HPDE6-E6E7 (cell line): Measurements from ENCODE around the gene PRKN.

Experiments
- DNase-seq: peaks from one replicate; pipeline ENCODE4 v3.0.0; 2011; ENCODE audit warnings: missing footprints; ENCODE audit errors: extremely low spot score

PRKN gene

DNA sequence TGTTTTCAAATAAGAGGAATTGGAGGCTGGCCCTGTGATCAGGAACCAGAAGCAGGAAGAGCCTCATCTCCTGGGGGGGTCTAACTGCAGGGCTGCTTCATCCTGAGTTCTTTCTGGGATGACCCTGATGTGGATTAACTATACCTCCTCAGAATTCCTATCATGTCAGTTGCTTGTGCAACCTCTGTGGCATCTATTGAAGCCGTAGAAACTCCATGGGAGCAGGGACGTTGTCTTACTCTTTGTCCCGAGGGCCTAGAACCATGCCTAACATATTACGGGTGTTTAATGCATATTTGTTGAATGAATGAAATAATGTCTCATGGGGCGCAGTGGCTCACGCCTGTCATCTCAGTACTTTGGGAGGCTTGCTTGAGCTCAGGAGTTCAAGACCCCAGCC, 1343.6 kb downstream of the PRKN start:
- DNase-seq = no peak

GRCh38 chr6:161379834-161380582, 1347.6 kb downstream of the PRKN start:
- no peak for DNase-seq

DNA sequence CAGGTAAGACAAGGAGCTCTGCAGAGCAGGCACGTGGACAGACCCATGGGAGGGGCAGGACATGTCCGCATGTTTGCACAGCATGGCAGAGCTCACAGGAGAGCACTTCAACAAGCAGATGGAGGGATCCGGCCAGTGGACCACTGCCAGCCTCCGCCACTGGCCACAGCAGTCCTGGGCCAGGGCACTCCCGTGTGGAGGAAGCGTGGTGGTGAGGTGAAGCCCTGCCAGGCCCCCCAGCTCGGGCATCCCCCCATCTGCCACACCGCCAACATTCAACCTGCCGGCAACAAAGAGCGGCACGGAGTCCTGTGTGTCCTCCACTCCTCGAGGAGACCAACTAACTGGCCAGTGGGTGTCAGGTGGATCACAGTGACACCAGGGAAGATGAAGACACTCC, 1349.5 kb downstream of the PRKN start:
- DNase-seq = no peak

GRCh38 chr6:161377116-161377515, 1350.5 kb downstream of the PRKN start:
- no peak for DNase-seq

DNA sequence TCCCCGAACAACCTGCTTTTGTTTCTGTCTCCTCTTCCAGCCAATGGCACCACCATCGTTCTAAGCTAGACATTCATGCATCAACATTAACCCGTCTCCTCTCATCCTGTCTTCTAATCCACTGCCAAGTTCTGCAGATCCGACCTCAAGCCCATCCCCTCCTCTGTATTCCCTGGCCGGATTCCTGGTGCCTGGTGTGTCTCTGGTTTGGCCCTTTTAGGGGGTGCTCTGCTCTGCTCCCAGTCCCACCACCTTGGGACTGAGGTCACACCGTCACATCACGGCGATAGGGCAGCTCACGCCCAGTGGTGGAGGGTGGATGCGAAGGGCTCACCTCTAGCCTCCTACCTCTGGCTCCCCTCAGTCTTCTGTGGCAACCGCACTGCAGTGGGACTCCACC, 1351.2 kb downstream of the PRKN start:
- no peak for DNase-seq

DNA sequence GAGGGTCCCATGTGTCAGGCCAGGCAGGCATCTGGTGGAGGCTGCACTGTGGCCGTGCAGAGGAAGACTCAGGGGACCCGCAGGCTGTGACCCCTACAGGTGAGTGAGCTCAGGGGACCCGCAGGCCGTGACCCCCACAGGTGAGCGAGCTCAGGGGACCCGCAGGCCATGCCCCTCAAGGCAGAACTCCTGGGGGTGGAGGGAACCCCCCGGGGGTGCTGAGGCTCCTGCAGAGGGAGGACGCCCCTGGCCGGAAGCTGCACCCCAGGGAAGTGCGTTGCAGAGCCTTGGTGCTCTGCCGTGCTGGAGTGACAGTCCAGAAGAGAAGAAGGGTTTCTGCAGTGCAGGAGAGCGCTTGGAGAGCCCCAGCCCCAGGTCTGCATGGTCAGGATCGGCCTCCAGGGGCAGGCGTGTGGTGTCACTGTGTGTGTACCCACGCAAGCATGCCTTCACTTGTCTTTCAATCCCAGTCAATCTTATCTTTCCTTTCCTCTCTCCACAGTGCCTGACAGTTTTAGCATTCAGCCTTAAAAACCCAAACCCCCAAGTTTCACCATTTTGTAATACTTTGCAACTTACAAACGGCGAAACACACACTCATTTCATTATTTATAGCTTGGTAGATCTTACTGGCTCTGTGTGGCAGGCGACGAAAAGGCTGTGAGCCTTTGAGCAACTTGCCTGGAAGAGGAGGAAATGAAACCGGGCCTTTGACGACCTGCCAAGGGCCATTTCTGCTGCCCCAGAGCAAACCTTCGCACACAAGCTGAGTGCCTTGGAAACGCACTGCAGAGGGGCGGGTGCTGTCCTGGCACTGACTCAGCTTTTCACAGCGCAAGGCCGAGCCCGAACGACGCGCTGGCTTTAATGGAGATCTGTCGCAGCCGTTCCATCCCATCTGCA, 1352.3 kb downstream of the PRKN start:
- peak; percentile 9 for DNase-seq

GRCh38 chr6:161373905-161374451, 1353.6 kb downstream of the PRKN start:
- DNase-seq = peak; percentile 56

DNA sequence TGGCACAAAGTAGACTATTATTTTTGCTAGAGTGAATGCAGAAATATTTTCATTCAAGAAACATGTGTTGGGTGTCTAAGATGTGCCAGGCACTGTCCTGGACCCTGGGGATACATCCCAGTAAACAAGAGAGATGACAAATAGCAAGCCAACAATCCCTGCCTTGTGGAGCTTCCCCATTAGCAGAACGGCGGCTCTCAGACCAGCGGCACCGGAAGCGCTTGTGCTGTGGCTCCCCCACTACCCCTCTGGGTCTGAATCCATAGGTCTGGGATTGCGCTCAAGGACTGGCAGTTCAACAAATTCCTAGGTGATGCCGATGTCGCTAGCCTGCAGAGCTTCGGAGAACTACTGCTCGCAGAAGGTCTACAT, 1355.2 kb downstream of the PRKN start:
- DNase-seq = no peak

DNA sequence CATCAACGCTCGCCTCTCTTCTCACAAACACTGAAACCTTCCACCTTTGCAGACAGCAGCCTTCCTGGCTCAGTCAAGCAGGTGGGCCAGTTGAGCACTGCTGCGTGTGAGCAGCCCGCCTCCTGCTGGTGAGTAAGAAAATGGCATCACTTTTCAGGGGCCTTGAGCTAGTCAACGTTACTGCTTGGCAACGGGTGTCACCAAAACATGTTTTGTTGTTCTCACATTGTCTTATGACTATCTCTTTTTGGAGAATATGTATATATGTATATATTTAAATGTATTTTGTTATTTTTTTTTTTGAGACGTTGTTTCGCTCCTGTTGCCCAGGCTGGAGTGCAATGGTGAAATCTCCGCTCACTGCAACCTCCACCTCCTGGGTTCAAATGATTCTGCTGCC, 1356.7 kb downstream of the PRKN start:
- DNase-seq = peak; percentile 52

DNA sequence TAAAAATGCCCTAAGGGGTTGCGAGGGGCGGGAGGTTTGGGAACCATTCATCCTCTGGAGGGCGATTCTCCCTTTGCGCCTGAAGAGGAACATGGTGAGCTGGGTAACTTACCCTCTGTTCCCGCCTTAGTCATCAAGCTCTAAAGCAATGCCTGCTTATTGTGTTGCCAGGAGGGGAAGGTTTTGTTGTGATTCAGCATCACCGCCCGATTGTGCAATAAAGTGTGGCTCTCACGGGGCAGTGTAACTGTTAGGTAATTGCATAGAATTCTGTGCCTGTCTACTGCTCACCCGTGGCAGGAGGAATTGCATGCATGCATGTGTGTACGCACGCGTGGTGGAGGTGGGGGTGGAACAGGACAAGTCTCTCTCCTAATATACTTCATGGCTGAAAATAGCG, 1358.2 kb downstream of the PRKN start:
- DNase-seq = peak; percentile 92

GRCh38 chr6:161368514-161368913, 1359.1 kb downstream of the PRKN start:
- DNase-seq = no peak

DNA sequence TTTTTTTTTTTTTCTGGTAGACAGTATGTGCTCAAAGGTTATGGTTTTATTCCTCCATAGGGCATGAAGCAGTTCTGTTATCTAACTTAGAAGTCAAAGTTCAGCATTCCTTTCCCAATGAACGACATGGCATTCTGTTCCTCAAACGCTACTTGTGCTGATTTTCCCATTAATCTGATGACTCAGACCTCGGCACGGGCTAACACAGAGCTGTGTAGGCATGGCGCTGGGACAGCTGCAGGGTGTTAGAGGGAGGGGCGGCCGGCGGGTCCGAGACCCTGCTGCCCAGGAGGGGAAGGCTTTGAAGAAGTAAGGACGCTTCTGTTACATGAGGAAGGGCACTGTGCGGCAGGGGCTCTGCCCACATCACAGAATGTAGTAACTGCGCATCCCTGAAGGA, 1360.1 kb downstream of the PRKN start:
- no peak for DNase-seq

DNA sequence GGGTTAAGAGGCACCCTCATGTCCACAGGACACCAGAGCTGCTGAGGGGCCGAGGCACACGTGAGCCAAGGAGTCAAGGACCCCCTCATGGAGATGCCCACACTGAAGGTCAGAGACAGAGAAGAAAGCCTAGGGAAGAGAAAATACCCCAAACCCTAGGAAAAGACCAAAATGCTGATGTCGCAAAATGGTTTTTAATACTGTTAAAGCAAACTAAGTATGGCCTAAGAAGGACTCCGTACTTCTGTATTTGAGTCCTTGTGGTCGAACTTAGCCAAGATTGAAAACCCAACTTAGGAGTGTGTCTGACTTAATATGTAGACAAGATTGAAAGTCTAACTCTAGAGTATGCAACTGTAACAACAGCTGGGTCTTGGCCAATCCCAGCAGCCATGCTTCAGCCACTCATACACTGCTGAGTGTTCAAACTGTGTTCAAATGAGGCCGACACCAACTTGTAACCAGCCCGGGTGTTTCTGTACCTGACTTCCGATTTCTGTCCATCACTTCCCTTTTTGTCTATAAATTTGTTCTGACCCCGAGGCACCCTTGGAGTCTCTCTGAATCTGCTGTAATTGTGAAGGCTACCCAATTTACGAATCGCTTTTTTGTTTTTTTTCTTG, 1361.2 kb downstream of the PRKN start:
- no peak for DNase-seq

GRCh38 chr6:161365633-161366032, 1361.9 kb downstream of the PRKN start:
- no peak for DNase-seq

DNA sequence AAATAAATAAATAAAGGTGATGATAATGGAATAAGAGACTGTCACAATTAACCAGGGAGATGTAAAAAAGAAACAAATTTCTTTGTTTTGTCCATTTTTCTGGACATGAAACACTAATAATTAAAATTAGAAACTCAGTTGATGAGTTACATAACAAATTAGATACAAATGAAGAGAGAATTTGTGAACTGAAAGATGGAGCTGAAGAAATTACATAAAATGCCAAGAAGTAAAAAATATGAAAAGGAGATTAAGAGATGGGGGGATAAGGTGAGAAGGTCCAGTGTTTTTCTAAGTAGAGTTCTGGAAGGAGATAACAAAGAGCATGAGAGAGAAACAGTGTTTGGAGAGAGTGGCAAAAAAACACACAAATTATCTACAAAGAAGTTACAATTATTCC, 1364.3 kb downstream of the PRKN start:
- no peak for DNase-seq

- no peak for DNase-seq
Observed at GRCh38 chr6:161362266-161362665, 1365.3 kb downstream of the PRKN start.

GRCh38 chr6:161361529-161361928, 1366.0 kb downstream of the PRKN start:
- no peak for DNase-seq

DNA sequence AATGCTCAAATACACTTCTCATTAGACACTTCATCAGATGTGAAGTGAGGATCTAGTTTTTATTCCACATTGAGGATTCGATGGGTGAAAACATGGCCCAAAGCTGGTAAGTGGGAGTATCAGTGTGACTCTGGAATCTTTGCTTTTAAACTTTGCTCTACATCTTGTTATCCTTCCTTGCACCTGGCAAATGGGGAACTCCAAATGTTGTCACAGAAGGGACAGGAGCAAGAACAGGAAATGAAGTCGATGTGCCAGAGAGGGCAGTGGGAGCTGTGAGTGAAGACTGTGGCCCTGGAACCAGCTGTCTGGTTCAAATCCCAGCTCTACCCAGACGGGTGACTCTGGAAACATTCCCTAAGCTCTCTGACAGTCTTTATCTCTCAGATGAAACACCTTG, 1367.0 kb downstream of the PRKN start:
- no peak for DNase-seq

DNA sequence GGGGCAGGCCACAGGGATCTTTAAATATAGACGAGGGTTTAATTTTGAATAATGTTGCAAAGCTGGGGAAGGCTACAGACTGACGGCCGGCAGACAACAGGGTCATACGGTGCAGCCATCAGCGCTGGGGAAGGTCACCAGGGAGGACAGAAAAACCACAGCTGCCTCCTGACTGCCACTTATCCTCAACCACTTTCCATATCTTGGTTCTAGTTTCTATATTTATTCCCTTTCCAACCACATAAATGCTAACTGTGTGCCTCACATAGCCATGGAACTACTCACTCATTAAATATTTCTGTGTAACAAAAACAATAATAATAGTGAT, 1368.0 kb downstream of the PRKN start:
- DNase-seq = no peak

GRCh38 chr6:161356167-161356854, 1371.3 kb downstream of the PRKN start:
- DNase-seq = no peak

DNA sequence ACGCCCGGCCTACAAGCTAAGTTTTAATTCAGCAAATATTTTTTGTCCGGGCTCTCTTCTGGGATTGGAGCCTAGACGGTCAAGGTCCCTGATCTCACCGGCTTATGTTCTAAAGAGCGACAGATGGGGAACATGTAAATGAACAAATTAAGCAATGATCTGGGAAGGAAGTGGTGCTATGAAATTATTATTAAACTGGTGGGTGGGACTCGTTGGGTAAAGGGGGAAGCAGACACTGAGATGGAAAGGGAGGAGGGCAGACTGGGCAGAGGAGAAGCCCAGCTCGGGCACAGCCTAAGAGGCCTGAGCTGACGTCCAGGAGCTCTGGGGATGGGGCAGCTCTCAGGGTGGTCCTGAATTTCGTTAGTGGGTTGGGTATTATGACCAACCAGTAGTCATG, 1371.9 kb downstream of the PRKN start:
- DNase-seq = no peak

DNA sequence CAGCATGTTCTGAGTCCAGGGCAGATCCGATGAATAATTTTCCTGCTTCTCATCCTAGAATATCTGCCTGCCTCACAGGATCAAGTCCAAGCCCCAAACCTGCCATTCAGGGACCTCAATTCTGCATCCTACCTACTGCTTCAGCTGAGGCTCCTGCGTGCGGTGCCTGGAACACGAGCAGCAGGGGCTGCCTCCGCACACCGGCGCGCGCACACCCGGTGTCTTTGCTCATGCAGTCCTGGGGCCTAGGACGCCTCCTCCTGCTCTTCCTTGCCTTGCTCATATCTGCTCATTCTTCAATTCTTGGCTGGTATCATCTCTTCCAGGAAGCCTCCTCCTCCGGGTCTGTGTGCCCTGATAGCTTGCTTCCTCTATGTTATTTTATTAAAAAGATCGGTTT, 1372.6 kb downstream of the PRKN start:
- DNase-seq = no peak
